ENCODE data around the gene MTERF1. TPM values are rescaled to one million over a fixed set of nuclear protein-coding genes. Genes with fewer than 3 reads are reported as not detected.
"Not testable (repeated sequence)": the region's sequence is repeated elsewhere in the genome, so short reads cannot be mapped to it uniquely, and the experiment has no call there.

MTERF1 gene
- total RNA-seq, 1 donor from 2014 or later = 11.7 TPM

DNA sequence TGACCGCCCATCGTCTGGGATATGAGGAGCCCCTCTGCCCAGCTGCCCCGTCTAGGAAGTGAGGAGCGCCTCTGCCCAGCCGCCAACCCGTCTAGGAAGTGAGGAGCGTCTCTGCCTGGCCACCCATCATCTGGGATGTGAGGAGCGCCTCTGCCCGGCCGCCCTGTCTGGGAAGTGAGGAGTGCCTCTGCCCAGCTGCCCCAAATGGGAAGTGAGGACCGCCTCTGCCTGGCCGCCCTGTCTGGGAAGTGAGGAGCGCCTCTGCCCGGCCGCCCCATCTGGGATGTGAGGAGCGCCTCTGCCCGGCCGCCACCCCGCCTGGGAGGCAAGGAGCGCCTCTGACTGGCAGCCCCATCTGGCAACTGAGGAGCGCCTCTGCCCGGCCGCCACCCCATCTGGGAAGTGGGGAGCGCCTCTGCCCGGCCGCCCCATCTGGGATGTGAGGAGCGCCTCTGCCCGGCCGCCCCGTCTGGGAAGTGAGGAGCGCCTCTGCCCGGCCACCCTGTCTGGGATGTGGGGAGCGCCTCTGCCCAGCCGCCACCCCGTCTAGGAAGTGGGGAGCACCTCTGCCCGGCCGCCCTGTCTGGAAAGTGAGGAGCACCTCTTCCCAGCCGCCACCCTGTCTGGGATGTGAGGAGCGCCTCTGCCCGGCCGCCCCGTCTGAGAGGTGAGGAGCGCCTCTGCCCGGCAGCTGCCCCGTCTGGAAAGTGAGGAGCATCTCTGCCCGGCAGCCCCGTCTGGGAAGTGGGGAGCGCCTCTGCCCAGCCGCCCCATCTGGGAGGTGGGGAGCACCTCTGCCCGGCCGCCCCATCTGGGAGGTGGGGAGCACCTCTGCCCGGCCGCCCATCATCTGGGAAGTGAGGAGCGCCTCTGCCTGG, 7.1 kb upstream of the MTERF1 start:
- DNase-seq (ENCODE audit: low spot score) = not testable (repeated sequence)

DNA sequence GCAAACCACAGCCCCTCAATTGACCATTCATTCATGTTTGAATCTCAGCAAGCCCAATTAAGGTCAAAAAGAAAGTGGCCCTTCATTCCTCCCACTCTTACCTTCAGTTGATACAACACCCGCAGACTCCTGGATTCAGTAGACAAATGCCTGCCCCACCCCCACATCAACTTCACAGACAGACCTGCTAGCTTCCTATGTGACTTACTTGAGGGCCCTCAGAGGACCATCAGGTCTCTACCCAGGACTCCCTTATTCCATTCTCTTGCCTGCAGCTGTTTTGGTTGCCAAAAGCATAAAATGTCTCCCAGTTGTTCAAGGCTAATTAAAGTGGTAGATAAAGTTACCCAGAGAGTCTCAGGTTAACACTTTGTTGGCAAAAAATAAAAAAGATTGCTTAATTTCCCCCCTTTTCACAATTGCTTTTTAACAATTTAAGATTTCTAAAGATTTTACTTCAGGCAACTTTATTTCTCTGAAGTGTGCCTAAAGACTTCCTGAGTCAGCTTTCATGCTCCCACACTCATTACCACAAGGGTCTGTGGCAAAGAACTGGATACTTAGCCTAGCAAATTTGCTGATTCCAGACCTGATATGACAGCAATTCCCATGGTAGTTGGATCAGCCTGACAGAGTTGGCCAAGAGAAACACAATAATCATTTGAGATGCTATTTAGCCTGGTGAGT, 3.3 kb upstream of the MTERF1 start:
- no peak for DNase-seq (ENCODE audit: low spot score)

DNA sequence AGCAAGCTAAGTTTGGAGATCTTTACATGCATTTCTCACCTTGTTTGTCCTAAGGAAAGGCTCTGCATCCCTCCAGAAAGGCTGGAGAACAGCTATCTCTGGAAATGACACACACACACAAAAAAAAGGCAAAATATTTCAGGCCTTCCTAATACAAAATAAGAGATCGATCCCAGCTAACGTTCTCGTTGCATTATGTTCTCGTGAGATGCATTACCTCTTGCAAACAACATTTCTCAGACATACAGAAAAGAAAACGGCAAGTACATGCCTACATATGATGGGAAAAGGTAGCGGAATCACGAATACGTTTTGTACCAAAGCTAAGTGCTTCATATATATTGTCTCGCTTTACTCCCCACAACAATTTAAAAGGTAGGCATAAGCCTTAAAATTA, 488 bp downstream of the MTERF1 start:
- DNase-seq (ENCODE audit: low spot score) = no peak

DNA sequence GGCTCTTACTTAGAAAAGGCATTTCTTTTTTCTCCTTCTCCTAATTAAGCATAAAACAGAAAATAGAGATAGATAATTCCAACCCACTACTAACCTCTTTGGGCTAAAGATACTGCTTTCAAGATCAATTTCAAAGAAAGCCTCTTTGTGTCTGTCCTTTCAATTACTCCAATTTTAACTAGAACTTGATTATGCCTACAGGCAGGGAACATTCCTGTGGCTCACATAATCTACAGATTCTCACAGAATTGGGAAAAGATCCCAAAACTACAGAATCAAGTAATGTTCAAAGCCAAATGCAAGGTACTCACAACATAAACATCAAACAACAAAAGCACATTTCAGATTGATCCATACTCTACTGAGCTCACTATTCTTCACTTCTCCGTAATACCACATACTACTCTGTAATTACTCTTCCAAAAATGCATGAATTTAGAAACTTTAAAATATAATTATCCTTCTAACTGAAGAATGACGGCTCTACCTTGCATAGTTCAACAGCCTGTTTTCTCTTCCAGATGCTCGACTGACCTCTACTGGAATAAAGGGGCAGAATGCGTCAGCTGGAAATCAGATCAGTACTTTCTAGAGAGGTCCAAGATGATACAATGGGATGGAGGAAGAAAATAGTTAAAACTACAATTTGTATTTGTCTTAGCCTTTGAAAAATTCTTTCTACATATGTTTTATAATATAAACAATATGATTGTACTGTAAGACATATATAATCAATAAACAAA, 3.9 kb downstream of the MTERF1 start:
- no peak for DNase-seq (ENCODE audit: low spot score)

DNA sequence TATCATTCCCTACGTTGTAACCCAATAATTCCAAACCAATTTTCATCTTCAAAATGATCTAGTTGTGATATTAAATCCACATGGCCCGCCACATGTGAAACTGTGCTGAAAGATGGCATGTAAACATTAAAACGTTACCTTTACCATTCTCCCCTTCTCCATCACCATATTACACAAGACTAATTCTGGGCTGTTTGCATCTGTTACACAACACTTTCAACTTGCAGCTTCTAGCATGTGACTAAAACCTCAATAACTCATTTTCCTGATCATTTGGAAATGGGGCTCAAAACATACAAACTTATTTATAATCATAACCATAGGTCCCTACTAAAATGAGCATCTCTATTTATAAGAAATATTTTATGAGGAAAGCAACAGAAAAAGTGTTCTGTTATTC, 4.7 kb downstream of the MTERF1 start:
- DNase-seq (ENCODE audit: low spot score) = no peak

DNA sequence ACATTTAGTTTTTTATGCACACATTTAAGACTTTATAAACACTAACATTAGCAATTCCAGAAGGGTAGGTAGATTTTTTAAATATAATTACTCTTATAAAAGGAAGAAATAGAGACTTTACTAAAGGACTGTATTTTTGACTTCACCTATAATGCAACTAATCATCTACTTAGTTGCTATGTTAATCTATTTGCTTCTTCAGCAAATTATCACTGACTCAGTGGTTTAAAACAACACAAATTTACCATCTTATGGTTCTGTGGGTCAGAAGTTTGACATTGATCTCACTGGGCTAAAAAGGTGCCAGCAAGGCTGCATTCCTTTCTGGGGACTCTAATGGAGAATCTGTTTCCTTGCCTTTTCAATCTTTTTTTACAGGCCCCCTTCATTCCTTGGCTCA, 7.6 kb downstream of the MTERF1 start:
- no peak for DNase-seq (ENCODE audit: low spot score)

DNA sequence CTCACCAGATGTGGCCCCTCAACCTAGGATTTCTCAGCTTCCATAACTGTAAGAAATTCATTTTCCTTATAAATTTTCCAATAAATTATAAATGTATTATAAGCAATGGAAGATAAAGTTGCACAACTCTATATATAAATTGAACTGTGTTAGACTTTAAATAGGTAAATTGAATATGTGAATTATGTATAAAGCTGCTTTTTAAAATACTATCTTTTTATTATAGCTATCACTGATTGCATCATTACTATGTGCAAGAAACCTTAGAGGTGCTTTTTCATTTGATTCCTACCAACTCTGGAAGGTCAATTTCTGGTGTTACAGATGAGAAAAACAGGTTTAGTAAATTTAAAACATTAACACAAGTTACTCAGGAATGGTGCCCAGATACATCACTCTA, 8.4 kb downstream of the MTERF1 start:
- DNase-seq (ENCODE audit: low spot score) = no peak

DNA sequence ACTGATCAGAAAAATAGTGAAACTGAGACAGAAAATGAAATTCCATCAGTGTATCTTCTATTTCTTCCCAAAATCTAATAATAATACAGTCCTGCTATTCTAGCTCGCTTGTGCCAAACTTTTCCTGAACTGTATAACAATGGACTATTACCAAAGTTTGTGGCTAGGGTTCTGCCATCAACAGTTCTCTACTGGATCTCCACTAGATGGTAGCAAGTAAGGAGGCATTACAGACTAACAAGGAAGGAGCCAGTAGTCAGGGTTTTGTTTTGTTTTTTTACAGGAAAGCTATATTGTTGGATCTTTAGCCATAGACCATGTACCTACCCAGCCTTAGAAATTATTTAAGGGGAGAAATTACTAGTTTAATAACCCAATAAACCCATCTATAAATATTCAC, 10.8 kb downstream of the MTERF1 start:
- no peak for DNase-seq (ENCODE audit: low spot score)

DNA sequence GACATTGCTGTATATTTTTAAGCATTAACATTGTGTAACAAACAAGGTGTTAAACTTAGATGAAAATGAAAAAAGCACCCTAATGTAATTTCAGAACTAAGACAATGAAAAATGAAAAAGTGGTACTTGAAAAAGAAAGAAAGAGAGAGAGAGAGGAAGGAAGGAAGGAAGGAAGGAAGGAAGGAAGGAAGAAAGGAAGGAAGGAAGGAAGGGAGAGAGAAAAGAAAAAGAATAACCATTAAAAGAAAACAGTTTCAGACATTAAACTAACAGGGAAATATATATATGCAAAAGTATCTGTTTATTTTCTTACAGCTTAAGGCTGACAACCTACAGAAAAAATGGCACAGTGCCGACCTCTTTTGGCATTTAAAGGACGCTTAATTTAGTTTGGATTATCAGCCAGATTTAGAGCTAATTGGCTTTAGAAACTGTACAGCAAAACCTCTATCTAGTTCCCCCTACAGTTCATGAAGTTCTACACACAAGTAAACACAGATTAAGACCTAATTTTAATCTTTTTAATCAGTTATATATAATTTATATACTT, 13.8 kb downstream of the MTERF1 start:
- DNase-seq (ENCODE audit: low spot score) = no peak

DNA sequence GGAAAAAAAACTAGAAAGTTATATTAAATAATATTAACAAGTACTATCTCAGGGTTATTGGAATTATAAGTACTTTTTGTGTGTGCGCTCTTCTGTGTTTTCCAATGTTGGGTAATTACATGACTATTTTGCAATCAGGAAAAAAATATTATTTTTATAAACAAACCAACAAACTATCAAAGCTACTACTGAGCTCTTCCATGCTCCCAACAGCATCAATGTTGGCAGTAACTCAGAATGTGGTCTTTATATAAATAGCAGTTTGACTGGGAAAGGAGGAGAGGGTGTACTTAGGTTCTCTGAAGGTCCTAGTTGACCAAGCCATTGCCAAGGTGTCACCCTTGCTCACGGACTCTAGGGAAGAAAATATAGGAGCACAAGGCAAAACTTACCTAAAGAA, 15.0 kb downstream of the MTERF1 start:
- DNase-seq (ENCODE audit: low spot score) = no peak

DNA sequence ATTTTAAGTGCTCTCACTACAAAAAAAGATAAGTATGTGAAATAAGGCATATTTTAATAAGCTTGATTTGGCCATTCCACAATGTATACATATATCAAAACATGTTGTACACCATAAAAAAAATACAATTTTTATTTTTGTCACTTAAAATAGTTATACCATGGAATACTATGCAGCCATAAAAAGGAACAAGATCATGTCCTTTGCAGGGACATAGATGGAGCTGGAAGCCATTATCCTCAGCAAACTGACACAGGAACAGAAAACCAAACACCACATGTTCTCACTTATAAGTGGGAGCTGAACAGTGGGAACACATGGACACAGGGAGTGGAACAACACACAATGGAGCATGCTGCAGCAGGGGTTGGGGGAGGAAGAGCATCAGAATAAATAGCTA, 15.9 kb downstream of the MTERF1 start:
- not testable (repeated sequence) for DNase-seq (ENCODE audit: low spot score)

DNA sequence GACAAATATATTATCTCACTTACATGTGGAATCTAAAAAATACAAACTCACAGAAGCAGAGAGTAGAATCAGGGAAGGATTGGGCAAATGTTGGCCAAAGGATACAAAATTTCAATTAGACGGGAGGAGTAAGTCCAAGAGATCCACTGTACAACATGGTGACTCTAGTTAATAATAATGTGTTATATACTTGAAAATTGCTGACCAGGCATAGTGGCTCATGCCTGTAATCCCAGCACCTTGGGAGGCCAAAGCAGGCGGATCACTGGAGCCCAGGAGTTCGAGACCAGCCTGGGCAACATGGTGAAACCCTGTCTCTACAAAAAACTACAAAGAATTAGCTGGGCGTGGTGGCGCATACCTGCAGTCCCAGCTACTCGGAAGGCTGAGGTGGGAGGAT, 16.4 kb downstream of the MTERF1 start:
- DNase-seq (ENCODE audit: low spot score) = no peak

DNA sequence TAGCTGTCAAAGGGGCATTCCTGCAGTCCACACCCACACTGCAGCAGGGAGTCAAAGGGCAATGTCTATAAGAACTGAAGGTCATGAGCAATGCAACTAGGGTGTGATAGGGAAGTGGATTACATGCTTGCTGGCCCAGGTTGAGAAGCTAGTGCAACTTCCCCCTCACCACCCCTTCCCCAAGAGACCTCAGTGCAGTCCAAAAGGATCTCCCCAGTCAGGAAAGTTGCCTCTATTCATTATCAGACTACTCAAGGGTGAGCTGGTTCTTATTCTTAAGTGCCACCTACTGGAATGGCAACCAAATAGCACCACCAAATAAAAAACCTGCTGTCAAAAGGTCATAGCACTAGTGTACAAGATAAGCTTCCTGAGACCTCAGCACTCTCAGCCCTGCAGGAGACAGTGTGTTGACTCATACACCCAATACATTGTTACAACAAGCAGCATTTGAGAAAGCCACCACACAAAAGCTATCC, 28.2 kb downstream of the MTERF1 start:
- DNase-seq (ENCODE audit: low spot score) = no peak

DNA sequence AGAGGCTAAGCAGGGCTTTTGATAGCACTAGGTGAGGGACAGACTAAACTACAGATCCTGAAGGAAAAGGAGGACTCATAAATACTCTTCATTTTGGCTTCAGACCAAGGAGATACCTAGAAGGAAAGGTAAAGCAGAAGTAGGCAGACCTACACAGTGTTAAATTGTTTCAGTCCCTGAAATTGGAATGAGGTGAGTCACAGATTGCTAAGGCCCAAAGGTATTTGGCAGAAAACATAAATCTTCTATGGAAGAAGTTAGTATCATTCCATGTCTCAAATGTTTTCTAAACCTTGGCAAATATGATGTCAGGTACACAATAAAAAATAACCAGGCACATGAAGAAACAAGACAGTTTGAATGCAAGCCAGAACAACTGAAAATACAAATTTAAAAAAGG, 30.0 kb downstream of the MTERF1 start:
- no peak for DNase-seq (ENCODE audit: low spot score)

DNA sequence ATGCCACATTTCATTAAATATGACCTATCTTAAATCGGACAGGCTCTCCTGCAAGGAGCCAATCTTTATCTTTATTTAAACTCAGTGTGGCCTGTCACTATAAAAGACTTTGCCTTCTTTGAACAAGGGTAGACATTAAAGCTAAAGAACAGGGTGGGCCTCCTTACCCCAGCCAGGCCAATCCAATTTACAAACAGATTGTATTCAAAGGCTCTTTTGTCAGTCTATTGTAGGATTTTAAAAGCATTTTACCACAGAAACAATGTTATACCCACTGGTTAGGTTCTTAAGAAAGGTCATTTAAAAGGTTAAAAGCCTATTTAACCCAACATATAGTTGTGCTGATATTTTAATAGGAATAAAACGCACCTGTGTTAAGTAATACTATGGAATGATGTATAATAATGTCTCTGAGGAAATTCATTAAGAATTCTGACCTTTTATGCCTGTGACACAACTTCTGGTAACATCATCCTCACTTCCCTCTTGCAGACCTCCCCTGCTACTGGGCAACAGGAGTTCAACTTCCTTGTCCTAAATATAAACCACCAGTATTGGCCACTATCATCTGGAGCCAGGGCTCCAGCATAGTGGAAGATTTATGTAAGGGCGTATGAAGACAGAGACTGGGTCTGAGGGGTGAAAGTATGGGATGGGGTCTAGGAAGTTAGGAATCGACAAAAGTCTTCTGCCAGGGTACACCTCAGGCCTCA, 32.5 kb downstream of the MTERF1 start:
- no peak for DNase-seq (ENCODE audit: low spot score)

DNA sequence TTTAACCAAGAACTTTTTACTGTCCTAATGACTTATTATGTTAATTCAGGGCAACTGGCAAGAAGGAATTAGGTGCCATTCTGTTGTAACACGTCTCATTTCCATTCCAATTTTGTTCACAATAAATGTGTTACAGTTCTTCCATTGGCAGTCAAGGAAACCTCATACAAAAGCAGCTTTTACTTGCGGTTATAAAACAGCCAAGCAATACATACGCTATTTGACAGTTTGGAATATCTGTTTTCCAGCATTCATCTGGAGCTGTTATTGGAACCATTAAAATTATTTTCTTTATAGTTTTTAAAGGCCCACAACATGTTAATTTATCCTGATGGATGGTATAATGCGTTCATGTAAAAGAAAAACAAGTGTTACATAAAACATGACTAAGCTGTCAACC, 33.3 kb downstream of the MTERF1 start:
- DNase-seq (ENCODE audit: low spot score) = no peak

DNA sequence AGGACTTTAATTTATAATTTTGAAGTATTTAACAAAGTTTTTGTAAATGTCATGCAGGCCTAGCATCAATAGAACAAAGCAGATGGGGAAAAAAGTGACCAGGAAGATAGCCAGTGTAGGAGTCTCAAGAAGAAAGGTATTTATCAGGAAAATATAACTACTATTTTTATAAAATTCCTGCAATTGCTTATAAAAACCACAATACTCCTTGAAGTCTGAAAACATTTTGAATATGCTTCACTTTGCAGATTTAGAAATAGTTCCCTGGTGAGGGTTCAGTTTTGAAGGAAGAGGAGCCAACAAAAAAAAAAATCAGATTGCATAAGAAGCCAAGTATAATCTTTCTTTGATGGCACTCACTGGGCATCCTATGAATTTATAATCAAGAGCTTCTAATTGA, 34.1 kb downstream of the MTERF1 start:
- no peak for DNase-seq (ENCODE audit: low spot score)

DNA sequence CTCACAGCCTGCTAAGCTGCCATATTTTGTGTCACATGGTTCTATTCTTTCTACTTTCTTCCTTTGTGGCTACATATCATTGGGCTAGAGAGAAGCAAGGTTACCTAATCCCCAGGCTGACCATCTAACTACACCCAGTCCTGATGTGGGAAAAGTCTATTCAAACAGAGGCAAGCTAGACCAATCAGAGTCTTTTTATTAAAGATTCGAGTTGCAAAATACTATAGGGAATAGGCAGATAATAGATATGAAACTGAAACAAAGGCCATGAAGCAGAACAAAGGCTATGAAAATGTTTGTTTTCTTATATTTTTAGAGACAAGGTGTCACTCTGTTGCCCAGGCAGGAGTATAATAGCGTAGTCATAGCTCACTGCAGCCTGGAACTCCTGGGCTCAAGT, 36.7 kb downstream of the MTERF1 start:
- DNase-seq (ENCODE audit: low spot score) = no peak

DNA sequence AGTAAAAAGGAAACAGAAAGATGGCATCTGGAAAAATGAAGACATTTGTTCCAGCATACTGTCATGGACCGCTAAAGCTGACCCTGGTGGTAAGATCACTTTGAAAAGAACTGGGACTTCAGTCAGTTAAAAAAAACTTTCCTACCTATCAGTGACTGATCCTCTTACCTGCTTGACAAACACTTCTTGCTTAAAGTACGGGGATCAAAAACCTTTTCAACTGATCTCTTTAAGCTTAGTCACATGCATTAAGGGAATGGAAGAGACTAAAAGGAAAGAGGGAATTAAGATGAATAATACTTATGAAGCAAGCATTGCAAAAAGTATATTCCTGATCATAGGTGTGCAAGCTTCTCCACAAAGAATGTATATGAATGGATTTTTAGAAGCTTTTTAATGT, 42.1 kb downstream of the MTERF1 start:
- no peak for DNase-seq (ENCODE audit: low spot score)

DNA sequence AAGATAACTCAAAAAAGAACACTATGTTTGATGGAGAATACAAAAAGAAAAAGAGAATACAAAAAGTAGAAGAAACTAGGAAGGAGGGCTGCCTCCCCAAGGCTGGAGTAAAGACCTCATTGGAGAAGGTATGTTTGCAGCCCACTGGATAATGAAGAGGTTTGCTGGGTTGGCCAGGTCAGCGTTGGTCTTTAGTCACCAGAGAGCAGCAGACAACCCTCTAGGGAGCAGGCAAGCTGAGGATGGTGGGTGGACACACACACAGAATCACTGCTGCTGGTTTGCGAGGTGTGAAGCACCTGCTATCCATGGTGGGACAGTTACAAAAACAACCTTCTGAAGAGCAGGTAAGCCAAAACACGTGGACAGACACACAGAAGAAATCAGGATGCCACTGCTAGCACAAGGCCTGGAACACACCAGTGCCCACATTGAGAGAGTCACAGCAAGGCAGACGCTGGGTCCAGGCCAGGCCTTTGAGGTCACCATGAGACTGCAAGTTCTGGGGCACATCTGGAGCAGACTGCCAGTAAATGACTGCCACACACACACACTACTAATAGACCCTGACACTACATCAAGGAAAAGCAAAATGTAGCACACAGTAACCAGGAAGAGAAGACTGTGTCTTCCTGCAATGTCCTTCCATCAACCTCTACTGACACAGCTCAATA, 43.0 kb downstream of the MTERF1 start:
- DNase-seq (ENCODE audit: low spot score) = no peak

DNA sequence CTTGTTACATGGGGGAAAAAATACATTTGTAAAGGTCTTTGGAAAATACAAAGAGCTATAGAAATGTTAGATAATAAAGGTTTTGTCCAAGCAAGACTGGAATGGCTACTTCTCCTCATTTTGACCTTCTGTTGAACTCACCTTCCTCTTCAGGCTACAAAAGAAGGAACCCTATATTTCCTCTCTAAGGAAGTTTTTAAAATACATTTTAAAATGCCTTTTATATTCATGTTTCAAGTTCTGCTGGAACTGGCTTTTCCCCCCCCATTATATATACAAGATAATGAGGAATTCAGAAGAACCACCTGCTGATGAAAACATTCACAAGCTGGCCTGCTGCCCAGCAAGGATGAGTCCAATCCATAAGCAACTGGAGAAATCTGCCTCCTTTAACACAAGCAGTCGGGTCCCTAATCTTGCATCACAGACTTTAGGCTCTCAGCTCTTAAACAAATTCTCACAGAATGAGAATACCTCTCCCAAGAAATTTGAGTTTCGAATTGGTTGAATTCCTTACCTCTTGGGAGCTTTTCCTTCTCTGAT, 44.6 kb downstream of the MTERF1 start:
- DNase-seq (ENCODE audit: low spot score) = no peak

Data from mucosa of gallbladder (tissue), 1 donor.